Esophagus muscularis mucosa (tissue), 2 donors: ENCODE results near the gene GPR84.

Source experiments
- POLR2A ChIP-seq: fragments of 450-650 bp; IDR thresholded peaks from one replicate; pipeline ENCODE4 v1.6.1; 2017; ENCODE audit warnings: antibody characterized with exemption, moderate library complexity, mild to moderate bottlenecking, low read depth
- POLR2AphosphoS5 ChIP-seq, 2 donors: sonication (generic); formaldehyde crosslinking; IDR thresholded peaks; one replicate each; pipeline ENCODE4 v1.6.1; 2017; ENCODE audit warnings: antibody characterized with exemption in 2 of 2

DNA sequence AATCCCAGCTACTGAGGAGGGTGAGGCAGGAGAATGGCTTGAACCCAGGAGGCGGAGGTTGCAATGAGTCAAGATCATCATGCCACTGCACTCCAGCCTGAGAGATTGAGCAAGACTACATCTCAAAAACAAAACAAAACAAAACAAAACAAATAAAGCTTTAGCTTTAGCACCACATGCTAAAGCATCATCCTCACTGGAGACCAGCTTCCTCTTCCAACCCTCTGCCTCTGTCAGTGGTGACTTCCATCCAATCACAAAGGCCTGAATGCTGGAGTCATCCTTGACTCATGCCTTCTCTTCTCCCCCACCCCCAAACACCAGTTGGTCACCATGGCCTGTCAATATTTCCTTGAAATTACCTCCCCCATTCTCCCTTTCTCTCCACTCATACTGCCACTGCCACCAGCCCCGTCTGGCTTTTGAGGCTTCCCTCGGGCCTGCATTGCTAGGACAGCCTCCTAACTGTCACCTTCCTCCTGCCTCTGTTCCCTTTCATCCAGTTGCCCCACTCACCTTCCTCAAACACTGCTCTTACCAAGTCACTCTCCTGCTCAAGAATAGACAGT lies 18.8 kb upstream of the GPR84 start:
- no peak for TF ChIP-seq POLR2AphosphoS5 (IDR thresholded peaks at IDR 0.05)
- no peak for TF ChIP-seq POLR2A
